HepG2 (cell line): ENCODE data around the gene BCAS1. TPM values are rescaled to one million over a fixed set of nuclear protein-coding genes. Genes with fewer than 3 reads are reported as not detected.

Experiments used
- FOXC1 ChIP-seq: sonication (generic); formaldehyde crosslinking; IDR thresholded peaks from 2 replicates; pipeline ENCODE4 v1.8.0; 2022; ENCODE audit warnings: mild to moderate bottlenecking, missing genetic modification reagents, borderline replicate concordance
- GATA4 ChIP-seq: sonication (generic); IDR thresholded peaks from 2 replicates; pipeline ENCODE4 v1.6.1; 2016; ENCODE audit warnings: antibody characterized with exemption, low read depth, borderline replicate concordance
- HNF1B ChIP-seq: sonication (generic); formaldehyde crosslinking; IDR thresholded peaks from 2 replicates; pipeline ENCODE4 v1.5.1; 2020; ENCODE audit warnings: mild to moderate bottlenecking, moderate library complexity, missing genetic modification reagents
- MED13 ChIP-seq: sonication (generic); formaldehyde crosslinking; IDR thresholded peaks from 2 replicates; pipeline ENCODE4 v1.5.0; 2020; ENCODE audit warnings: missing genetic modification reagents
- NCOA2 ChIP-seq: sonication (generic); formaldehyde crosslinking; IDR thresholded peaks from 2 replicates; pipeline ENCODE4 v1.8.0; 2022; ENCODE audit warnings: inconsistent platforms
- RFXAP ChIP-seq: sonication (generic); formaldehyde crosslinking; IDR thresholded peaks from 2 replicates; pipeline ENCODE4 v1.4.0; 2020; ENCODE audit warnings: missing genetic modification reagents, borderline replicate concordance
- SIN3B ChIP-seq: fragments of 150-350 bp; IDR thresholded peaks from 2 replicates; pipeline ENCODE4 v1.6.1; 2014; ENCODE audit warnings: low read length
- YY1 ChIP-seq: IDR thresholded peaks from 2 replicates; pipeline ENCODE4 v1.6.1; 2011; ENCODE audit warnings: low read length, low read depth, moderate library complexity, mild to moderate bottlenecking; ENCODE audit not compliant: insufficient read depth, insufficient replicate concordance
- ZBTB40 ChIP-seq, 2 experiments: fragments of 450-650 bp in 1 of 2; sonication (generic) in 1 of 2; formaldehyde crosslinking in 1 of 2; IDR thresholded peaks; 2 replicates each; pipeline versions ENCODE4 v1.6.1 to v1.8.0; 2016 to 2022; ENCODE audit warnings: antibody characterized with exemption in 1 of 2, mild to moderate bottlenecking in 1 of 2, missing genetic modification reagents in 1 of 2
- ZZZ3 ChIP-seq: sonication (generic); formaldehyde crosslinking; IDR thresholded peaks from 2 replicates; pipeline ENCODE4 v1.4.0; 2020; ENCODE audit warnings: missing genetic modification reagents, mild to moderate bottlenecking, borderline replicate concordance
- polyA plus RNA-seq, 8 experiments: library from polyadenylated mRNA; depleted of rRNA in 3 of 8; stranded (reverse) in 7 of 8; unstranded in 1 of 8; fragments of >200 nt; fragmentation: Illumina TruSeq in 4 of 8; extraction: Trizol in 4 of 8; gene quantifications; 2 replicates each; pipeline versions ENCODE4 v1.2.1 to v1.2.3, GENCODE V29; 2011 to 2016; ENCODE audit warnings: low read depth in 4 of 8, missing spikeins in 1 of 8, mixed read lengths in 1 of 8; ENCODE audit not compliant: insufficient read depth in 1 of 8
- total RNA-seq, 5 experiments: library from RNA; depleted of rRNA; stranded (reverse); fragments of >200 nt; fragmentation: Illumina TruSeq; extraction: Trizol; gene quantifications; 2 replicates each; pipeline ENCODE4 v1.2.3, GENCODE V29; 2016; ENCODE audit warnings: low read depth in 1 of 5
- TF ChIP-seq, protein P1 (sequence below): sonication (generic); formaldehyde crosslinking; IDR thresholded peaks from 2 replicates; pipeline ENCODE4 v1.5.1; 2020; ENCODE audit warnings: missing genetic modification reagents, mild to moderate bottlenecking, borderline replicate concordance
- TF ChIP-seq, protein P2 (sequence below): sonication (generic); formaldehyde crosslinking; IDR thresholded peaks from 2 replicates; pipeline ENCODE4 v1.4.0; 2020; ENCODE audit warnings: missing genetic modification reagents

The BCAS1 gene
- total and polyA plus RNA-seq, 2 of the 13 experiments (the other 11 are each of a cell fraction or from before 2014, with no cell fraction given): 0.55 to 0.91 TPM

GRCh38 chr20:53941680-53942471 is 128.5 kb downstream of the BCAS1 start (continued):
- no peak for TF ChIP-seq GATA4
- TF ChIP-seq ZBTB40 (IDR thresholded peaks at IDR 0.05): no peak
- no peak for TF ChIP-seq ZBTB40 (CRISPR knock-in tag; IDR thresholded peaks at IDR 0.05)
- no peak for TF ChIP-seq HNF1B
- TF ChIP-seq SIN3B: no peak
- 0 out of 2 replicates have a peak, but pooled peaks have one; percentile 8 for TF ChIP-seq FOXC1 (CRISPR knock-in tag)
- TF ChIP-seq, protein P1, sequence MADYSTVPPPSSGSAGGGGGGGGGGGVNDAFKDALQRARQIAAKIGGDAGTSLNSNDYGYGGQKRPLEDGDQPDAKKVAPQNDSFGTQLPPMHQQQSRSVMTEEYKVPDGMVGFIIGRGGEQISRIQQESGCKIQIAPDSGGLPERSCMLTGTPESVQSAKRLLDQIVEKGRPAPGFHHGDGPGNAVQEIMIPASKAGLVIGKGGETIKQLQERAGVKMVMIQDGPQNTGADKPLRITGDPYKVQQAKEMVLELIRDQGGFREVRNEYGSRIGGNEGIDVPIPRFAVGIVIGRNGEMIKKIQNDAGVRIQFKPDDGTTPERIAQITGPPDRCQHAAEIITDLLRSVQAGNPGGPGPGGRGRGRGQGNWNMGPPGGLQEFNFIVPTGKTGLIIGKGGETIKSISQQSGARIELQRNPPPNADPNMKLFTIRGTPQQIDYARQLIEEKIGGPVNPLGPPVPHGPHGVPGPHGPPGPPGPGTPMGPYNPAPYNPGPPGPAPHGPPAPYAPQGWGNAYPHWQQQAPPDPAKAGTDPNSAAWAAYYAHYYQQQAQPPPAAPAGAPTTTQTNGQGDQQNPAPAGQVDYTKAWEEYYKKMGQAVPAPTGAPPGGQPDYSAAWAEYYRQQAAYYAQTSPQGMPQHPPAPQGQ (CRISPR knock-in tag): no peak
- TF ChIP-seq RFXAP (CRISPR knock-in tag): 0 out of 2 replicates have a peak, but pooled peaks have one; percentile 20
- no peak for TF ChIP-seq NCOA2 (CRISPR knock-in tag)
- TF ChIP-seq MED13 (CRISPR knock-in tag): no peak
- peak; percentile 19 for TF ChIP-seq YY1
- TF ChIP-seq, protein P2, sequence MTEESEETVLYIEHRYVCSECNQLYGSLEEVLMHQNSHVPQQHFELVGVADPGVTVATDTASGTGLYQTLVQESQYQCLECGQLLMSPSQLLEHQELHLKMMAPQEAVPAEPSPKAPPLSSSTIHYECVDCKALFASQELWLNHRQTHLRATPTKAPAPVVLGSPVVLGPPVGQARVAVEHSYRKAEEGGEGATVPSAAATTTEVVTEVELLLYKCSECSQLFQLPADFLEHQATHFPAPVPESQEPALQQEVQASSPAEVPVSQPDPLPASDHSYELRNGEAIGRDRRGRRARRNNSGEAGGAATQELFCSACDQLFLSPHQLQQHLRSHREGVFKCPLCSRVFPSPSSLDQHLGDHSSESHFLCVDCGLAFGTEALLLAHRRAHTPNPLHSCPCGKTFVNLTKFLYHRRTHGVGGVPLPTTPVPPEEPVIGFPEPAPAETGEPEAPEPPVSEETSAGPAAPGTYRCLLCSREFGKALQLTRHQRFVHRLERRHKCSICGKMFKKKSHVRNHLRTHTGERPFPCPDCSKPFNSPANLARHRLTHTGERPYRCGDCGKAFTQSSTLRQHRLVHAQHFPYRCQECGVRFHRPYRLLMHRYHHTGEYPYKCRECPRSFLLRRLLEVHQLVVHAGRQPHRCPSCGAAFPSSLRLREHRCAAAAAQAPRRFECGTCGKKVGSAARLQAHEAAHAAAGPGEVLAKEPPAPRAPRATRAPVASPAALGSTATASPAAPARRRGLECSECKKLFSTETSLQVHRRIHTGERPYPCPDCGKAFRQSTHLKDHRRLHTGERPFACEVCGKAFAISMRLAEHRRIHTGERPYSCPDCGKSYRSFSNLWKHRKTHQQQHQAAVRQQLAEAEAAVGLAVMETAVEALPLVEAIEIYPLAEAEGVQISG (CRISPR knock-in tag): 0 out of 2 replicates have a peak, but pooled peaks have one; percentile 21
- no peak for TF ChIP-seq ZZZ3 (CRISPR knock-in tag)
